HEK293T (cell line): ENCODE results near the gene PDX1.

ENCODE experiments used
- CTCF ChIA-PET: fragments of 350-600 bp; formaldehyde crosslinking; extraction: SDS; loops from one replicate; lab custom pipeline; 2021; ENCODE audit warnings: antibody characterized with exemption, inconsistent platforms; lab: Yijun Ruan, JAX
- POLR2A ChIA-PET: fragments of 350-600 bp; formaldehyde crosslinking; extraction: SDS; loops from one replicate; lab custom pipeline; 2020; ENCODE audit warnings: antibody characterized with exemption, inconsistent platforms; lab: Yijun Ruan, JAX
- DNase-seq: peaks from one replicate; pipeline ENCODE4 v3.0.0; 2012; ENCODE audit warnings: mixed read lengths; ENCODE audit errors: extremely low spot score
- ARNT ChIP-seq: fragments of 450-650 bp; IDR thresholded peaks from 2 replicates; pipeline ENCODE4 v1.6.1; 2017; ENCODE audit warnings: mild to moderate bottlenecking
- BHLHE40 ChIP-seq: fragments of 450-650 bp; IDR thresholded peaks from 2 replicates; pipeline ENCODE4 v1.6.1; 2016; ENCODE audit warnings: mild to moderate bottlenecking, moderate library complexity, borderline replicate concordance
- CTBP1 ChIP-seq: fragments of 450-650 bp; IDR thresholded peaks from 2 replicates; pipeline ENCODE4 v1.6.1; 2016; ENCODE audit warnings: borderline replicate concordance
- ELF4 ChIP-seq: fragments of 450-650 bp; IDR thresholded peaks from 2 replicates; pipeline ENCODE4 v1.6.1; 2017; ENCODE audit warnings: antibody characterized with exemption
- FOXA1 ChIP-seq: fragments of 450-650 bp; IDR thresholded peaks from 2 replicates; pipeline ENCODE4 v1.6.1; 2016; ENCODE audit warnings: mild to moderate bottlenecking
- FOXK2 ChIP-seq: fragments of 450-650 bp; IDR thresholded peaks from 2 replicates; pipeline ENCODE4 v1.6.1; 2016; ENCODE audit warnings: mild to moderate bottlenecking
- FOXM1 ChIP-seq: fragments of 450-650 bp; IDR thresholded peaks from 2 replicates; pipeline ENCODE4 v1.6.1; 2017; ENCODE audit warnings: mild to moderate bottlenecking, borderline replicate concordance
- HDGF ChIP-seq: fragments of 450-650 bp; IDR thresholded peaks from 2 replicates; pipeline ENCODE4 v1.6.1; 2017; ENCODE audit warnings: antibody characterized with exemption, borderline replicate concordance
- L3MBTL2 ChIP-seq: fragments of 450-650 bp; conservative IDR thresholded peaks from 2 replicates; pipeline ENCODE4 v1.6.1; 2016; ENCODE audit warnings: mild to moderate bottlenecking
- LEF1 ChIP-seq: fragments of 450-650 bp; IDR thresholded peaks from 2 replicates; pipeline ENCODE4 v1.6.1; 2017; ENCODE audit warnings: mild to moderate bottlenecking, borderline replicate concordance
- NFRKB ChIP-seq: fragments of 450-650 bp; IDR thresholded peaks from 2 replicates; pipeline ENCODE4 v1.6.1; 2016; ENCODE audit warnings: mild to moderate bottlenecking, moderate library complexity
- SP1 ChIP-seq: fragments of 450-650 bp; IDR thresholded peaks from 2 replicates; pipeline ENCODE4 v1.6.1; 2017
- SUZ12 ChIP-seq: fragments of 450-650 bp; IDR thresholded peaks from 2 replicates; pipeline ENCODE4 v1.6.1; 2016; ENCODE audit warnings: mild to moderate bottlenecking
- TARDBP ChIP-seq: fragments of 450-650 bp; IDR thresholded peaks from 2 replicates; pipeline ENCODE4 v1.6.1; 2016
- ZNF384 ChIP-seq: fragments of 450-650 bp; IDR thresholded peaks from 2 replicates; pipeline ENCODE4 v1.6.1; 2016
- TF ChIP-seq, protein P1 (sequence below): fragments of 450-650 bp; IDR thresholded peaks from 2 replicates; pipeline ENCODE4 v1.6.1; 2016

PDX1 gene

GRCh38 chr13:27954406-27954851 lies 34.6 kb downstream of the PDX1 start:
- ChIA-PET POLR2A (interaction anchor here (0.8 to 1.8 kb wide), 6 partner anchors 14 to 127 kb away, joined by 3 to 10 read pairs (median 3); partner anchors contain the start of genes CDX2 and PDX1), CTCF (interaction anchor here (0.6 to 3.0 kb wide), 14 partner anchors 11 to 593 kb away, joined by 3 to 41 read pairs (median 5); no protein-coding TSS in a partner anchor)
- DNase-seq: no peak

GRCh38 chr13:27955014-27955591 lies 35.3 kb downstream of the PDX1 start:
- CTCF ChIA-PET: interaction anchor here (1.1 to 3.0 kb wide), 3 partner anchors 86 to 593 kb away, joined by 3 to 41 read pairs (median 15); no protein-coding TSS in a partner anchor
- no peak for TF ChIP-seq CTBP1
- TF ChIP-seq LEF1: no peak
- no peak for TF ChIP-seq ARNT
- no peak for TF ChIP-seq NFRKB
- no peak for TF ChIP-seq TARDBP
- TF ChIP-seq, protein P1, sequence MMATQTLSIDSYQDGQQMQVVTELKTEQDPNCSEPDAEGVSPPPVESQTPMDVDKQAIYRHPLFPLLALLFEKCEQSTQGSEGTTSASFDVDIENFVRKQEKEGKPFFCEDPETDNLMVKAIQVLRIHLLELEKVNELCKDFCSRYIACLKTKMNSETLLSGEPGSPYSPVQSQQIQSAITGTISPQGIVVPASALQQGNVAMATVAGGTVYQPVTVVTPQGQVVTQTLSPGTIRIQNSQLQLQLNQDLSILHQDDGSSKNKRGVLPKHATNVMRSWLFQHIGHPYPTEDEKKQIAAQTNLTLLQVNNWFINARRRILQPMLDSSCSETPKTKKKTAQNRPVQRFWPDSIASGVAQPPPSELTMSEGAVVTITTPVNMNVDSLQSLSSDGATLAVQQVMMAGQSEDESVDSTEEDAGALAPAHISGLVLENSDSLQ: no peak
- no peak for TF ChIP-seq FOXK2
- TF ChIP-seq HDGF: no peak
- no peak for TF ChIP-seq BHLHE40
- no peak for TF ChIP-seq FOXM1
- no peak for TF ChIP-seq FOXA1
- TF ChIP-seq ELF4: no peak

More at GRCh38 chr13:27954406-27954851, 34.6 kb downstream of the PDX1 start:
- TF ChIP-seq, protein P1: no peak
- TF ChIP-seq SUZ12: no peak
- no peak for TF ChIP-seq BHLHE40
- TF ChIP-seq ZNF384: no peak
- TF ChIP-seq HDGF: no peak
- no peak for TF ChIP-seq CTBP1
- no peak for TF ChIP-seq LEF1
- no peak for TF ChIP-seq SP1
- no peak for TF ChIP-seq ARNT
- TF ChIP-seq TARDBP: no peak
- no peak for TF ChIP-seq FOXK2
- TF ChIP-seq ELF4: no peak
- TF ChIP-seq NFRKB: no peak
- TF ChIP-seq FOXM1: no peak
- TF ChIP-seq FOXA1: no peak
- TF ChIP-seq L3MBTL2: no peak

DNA sequence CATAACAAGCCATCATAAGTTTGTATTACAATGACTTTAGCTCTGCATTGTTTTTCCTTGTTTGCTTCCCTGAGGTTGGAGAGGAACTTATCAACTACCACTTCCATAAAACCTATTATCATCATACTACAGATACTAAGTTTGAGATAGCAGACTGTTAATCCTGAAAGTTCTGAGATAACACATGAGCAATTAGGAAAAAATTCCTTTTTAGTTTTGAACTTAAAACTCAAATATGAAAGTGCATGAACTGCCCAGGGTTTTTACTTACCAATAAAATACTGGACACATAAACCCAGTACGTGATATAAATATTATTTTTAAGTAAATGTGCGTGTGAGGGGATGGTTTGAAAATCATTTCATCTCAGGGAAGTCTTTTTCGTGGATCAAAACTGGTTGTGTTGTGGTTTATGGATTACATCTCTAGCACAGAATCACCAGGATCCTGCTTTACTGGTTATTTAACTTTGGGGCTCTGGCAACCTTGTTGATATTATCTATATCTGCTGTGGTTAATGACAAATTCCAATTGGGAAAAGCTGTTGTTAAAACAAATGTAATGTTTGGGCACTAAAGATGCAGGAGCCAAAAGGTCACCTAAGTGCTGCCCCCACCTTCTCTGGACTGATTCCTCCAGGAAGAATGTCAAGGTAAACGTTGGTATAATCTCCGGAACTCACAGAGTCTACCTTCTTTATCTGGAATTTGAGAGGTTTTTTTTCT lies 36.9 kb downstream of the PDX1 start:
- TF ChIP-seq HDGF (no peak), CTBP1 (no peak), NFRKB (no peak), FOXK2 (no peak), SP1 (no peak), L3MBTL2 (no peak), ARNT (no peak), FOXA1 (no peak)
- TF ChIP-seq, protein P1: no peak
- DNase-seq: no peak
- ChIA-PET CTCF (interaction anchor here (0.6 to 1.0 kb wide), 4 partner anchors 127 to 638 kb away, joined by 3 read pairs; no protein-coding TSS in a partner anchor), POLR2A (interaction anchor here (1.7 kb wide), 1 partner anchor 11 kb away, joined by 5 read pairs; no protein-coding TSS in a partner anchor)

More at GRCh38 chr13:27955014-27955591, 35.3 kb downstream of the PDX1 start:
- no peak for DNase-seq
- POLR2A ChIA-PET: interaction anchor here (1.1 kb wide), 2 partner anchors 10 to 125 kb away, joined by 3 to 4 read pairs; no protein-coding TSS in a partner anchor

- CTCF ChIA-PET: no interaction called here
- TF ChIP-seq ELF4: no peak
- no peak for TF ChIP-seq ZNF384
- TF ChIP-seq LEF1: no peak
- no peak for TF ChIP-seq BHLHE40
- no peak for TF ChIP-seq HDGF
- TF ChIP-seq FOXM1: no peak
- no peak for TF ChIP-seq ARNT
- TF ChIP-seq L3MBTL2: no peak
- no peak for TF ChIP-seq TARDBP
- no peak for TF ChIP-seq SUZ12
- TF ChIP-seq, protein P1: no peak
- no peak for TF ChIP-seq NFRKB
- no peak for TF ChIP-seq FOXK2
- no peak for TF ChIP-seq CTBP1
- no peak for DNase-seq
- POLR2A ChIA-PET: no interaction called here
Observed at GRCh38 chr13:27959976-27960361, 40.2 kb downstream of the PDX1 start.

- CTCF ChIA-PET: no interaction called here
- POLR2A ChIA-PET: no interaction called here
- no peak for DNase-seq
- TF ChIP-seq LEF1 (no peak), BHLHE40 (no peak), SUZ12 (no peak), ARNT (no peak), TARDBP (no peak), ELF4 (no peak), NFRKB (no peak), FOXK2 (no peak), FOXM1 (no peak), HDGF (no peak)
- TF ChIP-seq, protein P1: no peak
Observed at GRCh38 chr13:27960362-27961226, 40.8 kb downstream of the PDX1 start.
